Anterior cingulate cortex (tissue), 58 donors: ENCODE measurements around the gene MEF2C.
"Not testable (repeated sequence)": the region's sequence is repeated elsewhere in the genome, so short reads cannot be mapped to it uniquely, and the experiment has no call there.

Experiments used
- DNase-seq, 58 donors: peaks; one replicate each; lab custom pipeline; 2025; lab: John Stamatoyannopoulos, UW

The MEF2C gene

DNA sequence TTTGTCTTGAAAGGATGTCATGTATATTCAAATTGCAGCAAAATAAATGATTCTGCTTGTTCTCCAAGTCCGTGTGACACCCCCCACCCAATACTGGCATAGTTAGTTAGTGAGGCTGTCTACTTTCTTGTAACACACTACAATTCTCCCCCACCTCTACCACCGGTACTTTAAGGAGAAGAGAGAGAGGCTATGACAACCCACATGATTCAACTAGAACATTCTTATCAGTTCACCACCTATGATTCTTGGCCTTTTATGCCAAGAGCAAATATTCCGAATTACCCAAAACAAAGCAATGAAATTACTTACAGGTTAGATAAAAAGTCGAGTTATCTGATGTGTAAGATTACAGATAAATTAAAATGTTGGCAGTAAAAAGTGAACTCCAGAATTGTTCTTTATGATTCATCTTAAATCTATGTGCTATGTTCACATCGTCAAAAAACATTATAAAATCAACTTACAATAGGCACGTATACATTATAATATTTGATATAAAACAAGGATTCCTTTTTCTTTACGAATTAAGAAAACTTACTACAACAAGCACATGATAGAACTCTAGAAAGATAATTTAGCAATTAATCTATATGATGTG, 14.4 kb downstream of the MEF2C start:
- DNase-seq = no peak

DNA sequence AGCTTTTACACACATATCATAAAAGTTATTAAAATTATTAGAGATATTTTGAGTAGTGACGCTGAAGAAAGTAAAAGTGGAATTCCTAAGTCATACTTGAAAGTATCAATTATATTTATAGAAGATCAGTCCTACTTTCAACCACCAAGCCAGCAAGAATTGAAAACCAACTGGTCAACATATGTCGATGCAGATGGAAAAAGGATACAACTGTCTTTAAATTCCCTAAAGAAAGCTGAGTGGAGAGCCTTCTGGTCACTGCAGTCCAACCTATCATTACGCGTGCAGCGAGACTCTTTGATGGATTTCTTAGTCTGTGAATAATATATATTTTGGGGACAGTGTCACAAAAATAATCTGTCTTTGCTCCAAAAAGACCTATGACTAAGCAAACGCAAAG, 15.3 kb downstream of the MEF2C start:
- no peak for DNase-seq

DNA sequence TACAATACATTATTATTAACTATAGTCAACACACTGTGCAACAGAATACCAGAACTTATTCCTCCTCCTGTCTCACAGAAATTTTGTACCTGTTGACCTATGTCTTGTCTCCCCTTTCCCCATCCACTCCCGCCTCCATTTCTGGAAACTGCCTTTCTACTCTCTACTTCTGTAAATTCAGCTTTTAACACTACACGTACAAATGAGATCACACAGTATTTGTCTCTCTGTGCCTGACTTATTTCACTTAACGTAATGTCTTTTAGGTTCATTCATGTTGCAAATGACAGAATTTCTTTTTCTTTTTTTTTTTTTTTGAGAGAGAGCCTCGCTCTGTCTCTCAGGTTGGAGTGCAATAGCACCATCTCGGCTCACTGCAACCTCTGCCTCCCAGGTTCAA, 19.5 kb downstream of the MEF2C start:
- no peak for DNase-seq

DNA sequence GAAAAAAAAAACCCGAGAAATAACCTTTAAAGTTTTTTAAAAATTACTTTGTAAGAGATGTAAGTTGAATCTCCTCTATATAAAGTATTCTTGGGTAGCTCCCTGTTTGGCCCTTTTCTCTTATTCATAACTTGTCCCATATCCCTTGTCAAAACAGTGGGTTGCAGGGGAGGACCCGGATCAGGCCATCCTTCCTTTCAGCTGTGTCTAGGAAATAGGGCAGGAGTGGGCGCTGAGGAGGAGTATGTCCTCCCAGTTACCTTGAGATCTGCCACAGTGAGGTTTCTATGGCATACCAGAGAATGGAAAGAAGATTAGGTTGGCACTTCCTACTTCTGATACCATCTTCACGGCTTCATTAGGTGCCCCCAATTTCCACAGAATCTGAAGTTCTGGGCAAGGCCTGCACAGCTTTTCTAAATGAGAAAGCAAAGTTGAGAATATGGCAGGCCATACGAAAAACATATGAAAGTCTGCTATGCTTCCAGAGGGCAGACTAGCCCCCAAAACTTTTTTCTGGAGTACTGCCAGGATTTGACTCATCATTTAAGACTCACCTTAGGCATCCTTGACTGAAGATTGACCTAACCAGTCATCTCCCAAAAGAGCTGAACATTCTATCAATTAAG, 20.3 kb downstream of the MEF2C start:
- no peak for DNase-seq

DNA sequence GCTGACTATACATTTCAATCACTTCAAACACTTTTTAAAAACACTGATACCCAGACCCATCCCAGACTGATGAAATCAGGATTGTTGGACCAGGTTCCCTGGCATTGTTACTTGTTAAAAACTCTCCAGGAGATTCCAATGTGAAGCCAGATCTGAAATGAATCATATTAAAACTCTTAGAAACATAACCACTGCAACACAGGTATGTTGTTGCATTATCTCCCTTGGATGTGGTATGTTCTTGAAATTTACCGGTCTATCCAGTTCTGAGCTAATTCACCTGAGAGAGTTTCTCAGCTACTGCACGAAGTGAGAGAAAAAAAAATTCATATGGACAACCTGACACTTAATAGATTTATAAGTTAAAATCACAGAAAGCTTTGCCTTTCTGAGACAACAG, 21.8 kb downstream of the MEF2C start:
- no peak for DNase-seq

DNA sequence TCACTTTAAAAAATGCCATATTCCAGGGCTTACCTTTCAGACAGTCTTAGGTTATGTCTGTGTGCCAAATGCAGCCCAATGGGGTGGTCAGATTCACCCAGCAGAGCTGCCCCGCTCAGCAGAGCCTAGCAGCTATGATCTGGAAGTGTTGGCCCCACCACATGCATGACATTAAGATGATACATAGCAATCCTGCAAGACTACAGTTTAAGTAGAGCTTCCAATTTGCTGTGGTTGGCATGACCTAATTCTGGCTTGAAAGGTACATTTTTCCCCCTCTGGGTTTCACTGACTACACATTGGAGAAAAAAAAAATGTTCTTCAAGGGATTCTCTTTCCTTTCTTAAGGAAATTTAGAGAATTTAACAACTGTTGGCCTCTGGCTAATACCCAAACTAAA, 22.5 kb downstream of the MEF2C start:
- no peak for DNase-seq

DNA sequence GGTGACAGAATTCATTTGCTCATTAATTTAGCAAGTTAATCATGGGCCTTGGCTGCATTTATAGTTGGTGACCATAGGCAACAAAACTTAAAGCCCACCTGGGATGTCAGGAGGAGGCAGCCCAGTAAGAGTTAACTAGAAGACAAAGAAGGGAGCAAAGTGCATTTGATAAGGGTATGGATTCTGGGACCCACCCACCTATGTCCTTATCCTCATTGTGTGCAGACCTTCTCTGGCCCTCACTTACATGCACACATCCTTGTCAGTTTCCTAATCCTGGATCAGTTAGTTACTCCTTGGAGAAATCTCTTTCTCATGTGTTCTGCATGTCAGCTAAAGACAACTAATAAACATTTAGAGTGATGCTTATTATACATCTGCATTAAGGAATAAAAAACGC, 24.6 kb downstream of the MEF2C start:
- DNase-seq = no peak

DNA sequence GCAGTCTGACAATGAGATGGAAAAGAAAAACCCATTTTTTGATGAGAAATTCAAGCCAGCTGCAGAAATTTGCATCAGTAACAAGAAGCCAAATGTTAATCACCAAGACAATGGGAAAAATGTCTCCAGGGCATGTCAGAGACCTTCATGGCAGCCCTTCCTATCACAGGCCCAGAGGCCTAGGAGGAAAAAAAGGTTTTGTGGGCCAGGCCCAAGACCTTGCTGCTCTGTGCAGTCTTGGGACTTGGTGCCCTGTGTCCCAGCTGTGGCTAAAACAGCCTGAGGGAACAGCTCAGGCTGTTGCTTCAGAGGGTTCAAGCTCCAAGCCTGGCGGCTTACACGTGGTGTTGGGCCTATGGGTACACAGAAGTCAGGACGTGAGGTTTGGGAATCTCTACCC, 26.6 kb downstream of the MEF2C start:
- not testable (repeated sequence) for DNase-seq

DNA sequence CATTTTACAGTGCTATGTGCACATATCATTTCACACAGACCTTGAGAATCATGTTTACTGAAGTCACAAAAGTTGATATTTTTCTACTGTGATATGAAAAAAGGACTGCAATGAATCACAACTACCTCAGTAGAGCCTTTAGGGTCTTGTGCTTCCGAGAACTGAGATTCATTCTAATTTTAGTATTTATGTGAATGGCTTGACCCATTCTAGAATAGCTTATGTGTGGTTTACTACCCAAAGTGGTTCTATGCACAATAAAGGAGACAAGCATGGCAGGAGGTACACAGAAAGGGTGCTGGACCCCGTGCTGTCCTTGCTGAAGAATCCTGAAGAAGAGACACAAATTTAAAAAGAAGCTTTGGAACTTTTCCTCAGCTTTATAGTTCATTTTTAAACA, 28.2 kb downstream of the MEF2C start:
- no peak for DNase-seq

DNA sequence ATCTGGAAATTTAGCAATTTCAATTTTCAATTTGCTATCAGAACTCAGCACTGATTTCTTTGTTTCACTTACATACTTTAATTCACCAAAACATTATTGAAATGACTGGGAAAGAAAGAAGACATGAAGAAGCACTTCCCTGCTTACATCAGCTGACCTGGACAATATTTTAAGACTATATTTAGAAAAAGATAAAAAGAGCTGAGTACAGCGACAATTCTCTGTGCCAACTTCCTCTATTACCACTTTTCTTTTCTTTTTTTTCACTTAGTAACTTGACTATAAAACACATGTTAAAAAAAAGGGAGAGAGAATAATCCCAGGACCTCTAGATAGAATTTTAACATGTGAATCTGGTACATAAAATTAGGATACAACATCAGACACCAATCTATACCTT, 35.6 kb downstream of the MEF2C start:
- no peak for DNase-seq

DNA sequence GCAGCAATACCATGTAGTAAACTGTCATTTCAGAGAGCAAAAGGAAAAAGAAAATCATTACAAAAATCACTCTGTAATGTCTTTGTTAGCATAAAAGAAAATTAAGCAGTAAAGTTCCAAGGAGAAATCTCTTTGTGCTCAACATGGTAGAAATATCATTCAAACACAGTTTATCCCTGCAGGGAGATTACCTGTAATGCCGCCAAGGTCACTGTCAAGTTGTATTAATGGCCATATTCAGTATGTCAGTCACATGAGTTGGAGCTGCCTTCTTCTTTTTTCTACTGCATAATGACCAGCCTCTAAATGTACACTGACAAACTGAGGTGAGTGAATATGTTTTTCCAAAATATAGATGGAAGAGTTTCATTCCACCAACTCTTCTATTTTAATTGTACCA, 36.5 kb downstream of the MEF2C start:
- DNase-seq = no peak

DNA sequence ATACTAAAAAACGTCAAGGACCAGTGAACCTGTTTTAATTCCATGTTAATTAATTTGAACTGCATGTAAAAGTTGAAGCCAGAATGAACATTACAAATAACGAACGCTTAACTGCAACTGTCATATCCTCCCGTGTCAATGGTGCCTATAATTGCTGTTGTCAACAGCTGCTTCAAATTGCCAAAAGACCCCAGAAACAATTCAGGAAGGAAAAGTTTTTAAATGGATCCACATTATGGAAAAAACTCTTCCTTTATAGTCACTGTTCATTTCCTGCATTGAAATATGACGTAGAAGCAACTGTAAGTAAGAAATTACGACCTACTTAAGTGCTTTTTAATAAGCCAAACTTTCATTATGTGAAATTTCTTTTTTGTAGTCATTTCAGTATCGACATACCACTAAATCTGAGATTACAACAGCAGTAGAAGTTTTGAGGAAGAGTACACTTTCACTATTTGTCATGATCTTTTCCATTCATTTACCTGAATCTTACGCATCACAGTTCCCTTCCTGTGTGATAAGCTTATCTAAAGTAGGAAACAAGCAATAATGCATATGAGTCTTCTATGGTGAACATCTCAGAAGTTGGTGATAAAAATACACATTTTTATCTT, 37.8 kb downstream of the MEF2C start:
- DNase-seq = no peak

DNA sequence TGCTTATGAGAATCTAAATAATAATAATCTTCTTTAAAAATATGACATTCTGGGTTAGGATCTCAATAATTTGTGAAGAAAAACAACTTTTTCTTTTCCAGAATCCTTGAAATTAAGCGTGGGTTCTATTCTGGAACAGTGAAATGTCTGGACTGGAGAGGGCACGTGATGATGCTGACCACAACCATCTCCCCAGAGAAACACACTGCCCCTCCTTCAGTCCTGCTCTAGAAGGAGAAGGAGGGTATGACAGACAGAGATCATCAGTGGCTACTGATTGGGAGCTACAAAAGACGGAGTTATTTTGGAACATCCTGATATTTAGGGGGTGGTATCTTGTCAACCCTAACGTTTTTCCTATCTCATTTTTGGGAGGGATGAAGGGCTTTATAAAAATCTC, 40.2 kb downstream of the MEF2C start:
- peak in 1 of 58 donors; percentile 33 for DNase-seq

DNA sequence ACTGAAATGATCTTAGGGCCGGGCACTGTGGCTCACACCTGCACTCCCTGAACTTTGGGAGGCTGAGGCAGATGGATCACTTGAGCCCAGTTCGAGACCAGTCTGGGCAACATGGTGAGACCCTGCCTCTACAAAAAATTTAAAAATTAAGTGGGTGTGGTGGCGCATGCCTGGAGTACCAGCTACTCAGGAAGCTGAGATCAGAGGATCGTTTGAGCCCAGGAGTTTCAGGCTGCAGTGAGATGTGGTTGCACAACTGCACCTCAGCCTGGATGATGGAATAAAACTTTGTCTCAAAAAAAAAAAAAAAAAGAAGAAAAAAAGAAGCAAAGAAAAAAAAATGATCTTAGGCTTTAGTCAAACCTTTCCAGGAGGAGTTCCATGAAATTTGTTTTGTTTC, 41.8 kb downstream of the MEF2C start:
- DNase-seq = no peak

DNA sequence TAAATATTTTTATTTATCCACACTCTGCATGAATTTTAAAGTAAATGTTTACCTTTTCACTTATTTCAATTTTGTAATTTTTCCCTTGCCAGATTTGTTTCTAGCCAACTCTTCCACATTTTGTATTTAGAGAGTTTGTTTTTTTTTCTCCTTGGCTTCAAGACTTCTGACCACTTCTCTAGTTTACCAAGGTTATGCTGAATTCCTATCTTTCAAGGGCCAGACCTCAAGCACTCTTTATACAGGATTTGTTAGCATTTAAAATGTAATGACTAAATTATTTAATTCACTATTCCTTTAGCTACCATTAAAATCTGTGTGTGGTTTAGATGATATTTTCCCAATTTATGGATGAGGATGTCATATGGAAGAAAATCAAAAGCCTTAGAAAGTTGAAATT, 42.5 kb downstream of the MEF2C start:
- no peak for DNase-seq

DNA sequence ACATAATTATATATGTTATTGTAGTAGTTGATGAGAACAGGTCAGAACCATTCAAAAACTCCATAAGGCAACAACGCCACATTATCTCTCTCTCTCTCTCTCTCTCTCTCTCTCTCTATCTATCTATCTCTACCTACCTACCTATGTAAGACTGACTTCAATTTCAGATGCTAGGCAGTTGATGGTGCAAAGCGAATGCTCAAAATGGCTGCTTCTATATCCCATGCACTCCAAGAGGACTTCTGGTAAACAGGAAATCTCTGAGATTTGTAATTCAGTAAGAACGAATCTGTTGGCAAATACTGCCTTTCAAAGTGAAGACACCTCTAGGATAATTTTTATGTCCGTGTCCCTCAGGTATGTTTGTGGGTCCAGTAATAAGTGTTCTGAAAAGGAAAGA, 43.7 kb downstream of the MEF2C start:
- DNase-seq = no peak

DNA sequence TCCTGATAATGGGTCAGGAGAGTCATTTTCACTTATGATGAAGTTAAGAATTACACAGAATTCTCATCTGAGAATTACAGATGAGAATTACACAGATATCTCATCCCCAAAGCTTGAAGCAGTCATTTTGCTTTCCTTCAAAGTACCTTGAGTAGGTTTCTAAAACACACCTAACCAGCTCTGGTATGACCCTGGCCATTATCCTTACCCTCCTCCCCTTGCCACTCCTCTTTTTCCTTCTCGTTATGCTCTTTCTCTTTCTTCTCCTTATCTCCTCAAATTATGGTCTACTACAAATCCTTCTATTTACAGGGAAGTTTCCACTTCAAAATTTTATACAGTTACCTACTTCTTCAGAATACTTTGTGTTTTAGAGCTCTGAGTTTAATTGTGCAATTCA, 44.5 kb downstream of the MEF2C start:
- DNase-seq = no peak

DNA sequence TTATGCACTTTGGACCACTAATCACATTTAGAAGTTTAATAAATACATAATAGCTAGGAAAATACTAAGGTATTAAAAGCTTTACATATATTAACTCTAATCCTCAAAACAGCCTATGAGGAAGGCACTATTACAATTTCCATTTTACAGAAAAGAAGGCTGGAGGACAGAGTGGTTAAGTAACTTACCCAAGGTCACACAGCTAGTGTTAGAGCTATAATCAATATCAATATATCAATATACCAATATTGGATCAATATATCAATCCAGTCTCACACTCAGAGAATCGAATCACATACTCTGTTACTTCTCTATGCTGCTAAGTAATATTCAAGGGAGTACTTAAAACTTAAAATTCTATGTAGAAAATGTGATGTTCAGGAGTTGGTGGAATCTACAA, 45.2 kb downstream of the MEF2C start:
- DNase-seq = no peak

DNA sequence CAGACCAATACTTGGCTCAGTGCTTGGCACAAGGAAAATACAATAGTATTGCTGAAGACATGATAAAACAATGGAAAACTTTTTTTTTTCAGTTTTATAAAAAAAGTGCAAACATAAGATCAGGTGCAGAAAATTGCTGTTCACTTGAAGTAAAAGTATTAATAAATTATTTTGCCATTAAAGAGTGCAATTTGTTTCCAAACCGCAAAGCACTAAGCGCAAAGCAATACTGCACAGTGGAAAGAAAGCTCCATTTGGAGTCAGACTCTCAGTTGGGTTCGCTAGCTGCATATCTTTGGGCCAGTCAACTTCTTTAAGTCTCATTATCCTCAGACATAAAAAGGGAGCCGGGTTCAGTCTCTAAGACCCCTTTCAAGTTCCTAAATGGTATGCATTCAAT, 45.8 kb downstream of the MEF2C start:
- DNase-seq = no peak

DNA sequence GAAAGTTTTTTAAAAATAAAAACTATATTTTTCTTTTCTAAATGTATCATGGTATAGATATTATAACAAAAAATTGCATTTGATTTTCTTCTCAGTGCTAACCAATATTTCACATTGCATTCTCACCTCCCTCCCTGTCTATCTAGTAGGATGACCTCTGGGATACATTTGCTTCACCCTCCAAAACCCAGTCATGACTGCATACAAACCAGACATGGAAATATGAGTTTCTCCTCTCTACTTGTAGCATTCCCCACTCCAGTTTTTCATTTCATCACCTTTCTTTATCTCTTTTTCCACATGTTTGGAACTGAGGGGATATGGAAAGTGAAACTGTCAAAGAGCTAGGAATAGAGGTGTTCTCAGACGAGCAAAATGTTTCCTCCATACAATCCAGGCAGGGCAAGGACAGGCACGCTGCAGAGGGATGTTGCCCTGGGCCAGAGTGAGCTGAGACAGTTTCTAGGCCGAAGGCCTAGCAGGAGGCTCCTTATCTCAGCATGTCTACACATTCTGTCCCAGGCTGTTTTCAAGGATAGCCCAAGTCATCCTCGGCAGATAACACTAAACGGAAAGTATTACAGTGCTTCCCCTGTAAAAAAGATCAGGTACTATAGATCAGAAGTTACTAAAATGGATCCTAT, 46.7 kb downstream of the MEF2C start:
- no peak for DNase-seq

DNA sequence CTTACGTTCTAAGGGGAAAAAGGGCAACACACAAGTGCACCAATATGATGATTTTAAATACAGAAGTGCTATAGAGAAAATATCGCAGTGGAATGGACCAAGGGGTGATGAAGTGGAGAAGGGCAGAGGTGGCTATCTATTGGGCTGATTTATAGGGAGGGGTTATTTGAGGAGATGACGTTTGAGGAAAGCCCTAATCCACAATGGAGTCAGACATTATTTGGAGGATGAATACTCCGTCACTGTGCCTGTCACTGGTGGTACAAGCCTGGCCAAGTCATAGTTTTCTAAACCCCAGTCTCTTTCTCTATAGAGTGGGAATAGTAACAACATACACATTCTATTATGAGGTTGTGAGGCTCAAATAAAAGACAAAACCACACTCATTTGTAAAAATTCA, 48.5 kb downstream of the MEF2C start:
- DNase-seq = no peak

DNA sequence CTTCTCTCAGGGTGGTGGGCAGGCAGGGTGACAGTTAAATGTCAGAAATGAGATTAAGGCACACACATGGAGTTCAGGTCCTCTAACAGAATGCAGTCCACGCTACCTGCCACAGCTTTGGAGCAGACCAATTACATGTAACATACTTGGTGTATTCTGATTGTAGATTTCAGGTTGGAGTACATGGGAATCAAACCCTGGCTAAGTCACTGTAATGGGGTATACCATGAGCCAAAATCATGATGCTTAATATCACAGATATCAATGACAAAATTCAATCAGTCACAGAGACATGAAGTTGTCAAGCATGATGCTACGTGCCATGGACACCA, 48.9 kb downstream of the MEF2C start:
- DNase-seq = no peak
